ENCODE data around the gene KPNA6.

The KPNA6 gene

GRCh38 chr1:32199043-32199716 is 91.3 kb downstream of the KPNA6 start:
- Mint-ChIP-seq H3K27me3 (ENCODE audit: low read depth) (no peaks in the 10 kb centered on the region), H3K4me1 (ENCODE audit: low read depth) (peaks cover 56% of the 10 kb centered on the region), H3K36me3 (ENCODE audit: low read depth) (peaks cover 38% of the 10 kb centered on the region), H3K9me3 (no peaks in the 10 kb centered on the region), H3K27ac (no peak overlapping the region), H3K4me3 (no peak overlapping the region)

GRCh38 chr1:32199717-32200072 is 91.8 kb downstream of the KPNA6 start:
- Mint-ChIP-seq H3K27ac (no peak overlapping the region), H3K36me3 (ENCODE audit: low read depth) (peaks cover 33% of the 10 kb centered on the region), H3K27me3 (ENCODE audit: low read depth) (no peaks in the 10 kb centered on the region), H3K9me3 (no peaks in the 10 kb centered on the region), H3K4me1 (ENCODE audit: low read depth) (peaks cover 55% of the 10 kb centered on the region), H3K4me3 (peak overlapping the region; percentile 83)

- Mint-ChIP-seq H3K4me1 (ENCODE audit: low read depth) (peaks cover 48% of the 10 kb centered on the region), H3K27me3 (ENCODE audit: low read depth) (no peaks in the 10 kb centered on the region), H3K4me3 (peak within 1 kb of the TSS; percentile 83), H3K36me3 (ENCODE audit: low read depth) (peaks cover 25% of the 10 kb centered on the region), H3K9me3 (no peaks in the 10 kb centered on the region), H3K27ac (peak within 1 kb of the TSS; percentile 78)
These were observed 92.6 kb downstream of the KPNA6 start, which contains the start of gene CCDC28B for GRCh38 chr1:32200226-32201010. TSS of gene CCDC28B (plus strand) at chr1:32200595. CDS start at chr1:32201936, 1,341 bp downstream.

GRCh38 chr1:32201011-32201855 is 93.4 kb downstream of the KPNA6 start:
- H3K4me3 Mint-ChIP-seq: peak overlapping the region; percentile 83
- H3K9me3 Mint-ChIP-seq: no peaks in the 10 kb centered on the region
- H3K27ac Mint-ChIP-seq: peak overlapping the region; percentile 78
- no peaks in the 10 kb centered on the region for H3K27me3 Mint-ChIP-seq (ENCODE audit: low read depth)
- peaks cover 20% of the 10 kb centered on the region for H3K36me3 Mint-ChIP-seq (ENCODE audit: low read depth)
- peaks cover 45% of the 10 kb centered on the region for H3K4me1 Mint-ChIP-seq (ENCODE audit: low read depth)

GRCh38 chr1:32204943-32205361 is 97.1 kb downstream of the KPNA6 start:
- peaks cover 2% of the 10 kb centered on the region for H3K36me3 Mint-ChIP-seq (ENCODE audit: low read depth)
- H3K4me1 Mint-ChIP-seq (ENCODE audit: low read depth): peaks cover 31% of the 10 kb centered on the region
- peak overlapping the region; percentile 31 for H3K27ac Mint-ChIP-seq

GRCh38 chr1:32205401-32206370 is 97.8 kb downstream of the KPNA6 start, which contains the start of gene IQCC:
TSS of gene IQCC (plus strand) at chr1:32205671. CDS start at chr1:32205682, 11 bp downstream.
- H3K27me3 Mint-ChIP-seq (ENCODE audit: low read depth): no peaks in the 10 kb centered on the region
- peak within 1 kb of the TSS; percentile 83 for H3K4me3 Mint-ChIP-seq
- peak within 1 kb of the TSS; percentile 80 for H3K27ac Mint-ChIP-seq
- peaks cover 26% of the 10 kb centered on the region for H3K4me1 Mint-ChIP-seq (ENCODE audit: low read depth)
- no peaks in the 10 kb centered on the region for H3K9me3 Mint-ChIP-seq
- peaks cover 2% of the 10 kb centered on the region for H3K36me3 Mint-ChIP-seq (ENCODE audit: low read depth)

More at GRCh38 chr1:32204943-32205361, 97.1 kb downstream of the KPNA6 start:
- Mint-ChIP-seq H3K27me3 (ENCODE audit: low read depth) (no peaks in the 10 kb centered on the region), H3K9me3 (no peaks in the 10 kb centered on the region), H3K4me3 (peak overlapping the region; percentile 83)

GRCh38 chr1:32208469-32208868 is 100.6 kb downstream of the KPNA6 start:
- Mint-ChIP-seq H3K4me1 (ENCODE audit: low read depth) (peaks cover 11% of the 10 kb centered on the region), H3K27ac (no peak overlapping the region), H3K4me3 (no peak overlapping the region), H3K9me3 (no peaks in the 10 kb centered on the region), H3K27me3 (ENCODE audit: low read depth) (no peaks in the 10 kb centered on the region), H3K36me3 (ENCODE audit: low read depth) (peaks cover 2% of the 10 kb centered on the region)

GRCh38 chr1:32208891-32209328 is 101.1 kb downstream of the KPNA6 start, which contains the start of gene DCDC2B:
TSS of gene DCDC2B (plus strand) at chr1:32209089. CDS start at chr1:32209094, 5 bp downstream.
- H3K27ac Mint-ChIP-seq: no peak within 1 kb of the TSS
- H3K36me3 Mint-ChIP-seq (ENCODE audit: low read depth): peaks cover 2% of the 10 kb centered on the region
- no peaks in the 10 kb centered on the region for H3K27me3 Mint-ChIP-seq (ENCODE audit: low read depth)
- H3K4me3 Mint-ChIP-seq: no peak within 1 kb of the TSS
- H3K4me1 Mint-ChIP-seq (ENCODE audit: low read depth): peaks cover 11% of the 10 kb centered on the region
- H3K9me3 Mint-ChIP-seq: no peaks in the 10 kb centered on the region

- Mint-ChIP-seq H3K9me3 (no peaks in the 10 kb centered on the region), H3K36me3 (ENCODE audit: low read depth) (peaks cover 6% of the 10 kb centered on the region), H3K4me1 (ENCODE audit: low read depth) (peaks cover 13% of the 10 kb centered on the region), H3K4me3 (no peak overlapping the region), H3K27me3 (ENCODE audit: low read depth) (no peaks in the 10 kb centered on the region), H3K27ac (peak overlapping the region; percentile 67)
These were observed 108.0 kb downstream of the KPNA6 start for GRCh38 chr1:32215629-32216480.

- Mint-ChIP-seq H3K4me1 (ENCODE audit: low read depth) (peaks cover 20% of the 10 kb centered on the region), H3K27ac (peak overlapping the region; percentile 67), H3K9me3 (no peaks in the 10 kb centered on the region), H3K27me3 (ENCODE audit: low read depth) (no peaks in the 10 kb centered on the region), H3K4me3 (no peak overlapping the region), H3K36me3 (ENCODE audit: low read depth) (peaks cover 6% of the 10 kb centered on the region)
These were observed 108.7 kb downstream of the KPNA6 start for GRCh38 chr1:32216566-32216965.

GRCh38 chr1:32219022-32219421 is 111.2 kb downstream of the KPNA6 start:
- Mint-ChIP-seq H3K4me3 (no peak overlapping the region), H3K27me3 (ENCODE audit: low read depth) (no peaks in the 10 kb centered on the region), H3K36me3 (ENCODE audit: low read depth) (peaks cover 9% of the 10 kb centered on the region), H3K27ac (no peak overlapping the region), H3K9me3 (no peaks in the 10 kb centered on the region), H3K4me1 (ENCODE audit: low read depth) (peaks cover 26% of the 10 kb centered on the region)

- H3K27me3 Mint-ChIP-seq (ENCODE audit: low read depth): no peaks in the 10 kb centered on the region
- peak overlapping the region; percentile 95 for H3K27ac Mint-ChIP-seq
- no peaks in the 10 kb centered on the region for H3K9me3 Mint-ChIP-seq
- H3K4me3 Mint-ChIP-seq: peak overlapping the region; percentile 95
- peaks cover 26% of the 10 kb centered on the region for H3K4me1 Mint-ChIP-seq (ENCODE audit: low read depth)
- H3K36me3 Mint-ChIP-seq (ENCODE audit: low read depth): peaks cover 16% of the 10 kb centered on the region
These were observed 113.1 kb downstream of the KPNA6 start for GRCh38 chr1:32220746-32221580.
